MM.1S (cell line): ENCODE data around the gene ZNF106.

ENCODE experiments used
- DNase-seq: peaks from one replicate; pipeline ENCODE4 v3.0.0-alpha.2; 2015
- H2AFZ ChIP-seq: fragments of 300-600 bp; sonication (generic); 2 replicates; pipeline ENCODE4 v1.6.0; 2016; ENCODE audit warnings: antibody characterized with exemption, low read length
- H3F3A ChIP-seq: fragments of 300-600 bp; sonication (generic); 2 replicates; pipeline ENCODE4 v1.6.1; 2016; ENCODE audit warnings: mild to moderate bottlenecking, antibody characterized with exemption, low read length, moderate library complexity, mixed read lengths; ENCODE audit not compliant: insufficient read depth
- H3K27ac ChIP-seq: fragments of 300-600 bp; sonication (generic); 2 replicates; pipeline ENCODE4 v1.5.1; 2016; ENCODE audit warnings: mild to moderate bottlenecking, low read length
- H3K27me3 ChIP-seq: fragments of 300-600 bp; sonication (generic); replicated peaks from 2 replicates; pipeline ENCODE4 v1.6.0; 2016; ENCODE audit warnings: low read length; ENCODE audit not compliant: insufficient read depth
- H3K36me3 ChIP-seq: fragments of 300-600 bp; sonication (generic); replicated peaks from 2 replicates; pipeline ENCODE4 v1.6.1; 2016; ENCODE audit warnings: mild to moderate bottlenecking, low read length, mixed read lengths; ENCODE audit not compliant: insufficient read depth
- H3K4me1 ChIP-seq: fragments of 300-600 bp; sonication (generic); 2 replicates; pipeline ENCODE4 v1.6.1; 2016; ENCODE audit warnings: low read length, mixed read lengths
- H3K4me2 ChIP-seq: fragments of 300-600 bp; sonication (generic); 2 replicates; pipeline ENCODE4 v1.6.0; 2016; ENCODE audit warnings: low read depth, low read length
- H3K4me3 ChIP-seq: fragments of 300-600 bp; sonication (generic); 2 replicates; pipeline ENCODE4 v1.5.1; 2016; ENCODE audit warnings: low read length, mixed read lengths
- H3K79me2 ChIP-seq: fragments of 300-600 bp; sonication (generic); 2 replicates; pipeline ENCODE4 v1.6.1; 2016; ENCODE audit warnings: mixed run types, low read length, mixed read lengths
- H3K9ac ChIP-seq: fragments of 300-600 bp; sonication (generic); 2 replicates; pipeline ENCODE4 v1.6.1; 2016; ENCODE audit warnings: low read length, mixed read lengths
- H3K9me2 ChIP-seq: fragments of 300-600 bp; sonication (generic); replicated peaks from 2 replicates; pipeline ENCODE4 v1.6.1; 2016; ENCODE audit warnings: mild to moderate bottlenecking, low read length, mixed read lengths; ENCODE audit not compliant: insufficient read depth
- H3K9me3 ChIP-seq: fragments of 300-600 bp; sonication (generic); replicated peaks from 2 replicates; pipeline ENCODE4 v1.6.1; 2016; ENCODE audit warnings: mild to moderate bottlenecking, low read length, mixed read lengths; ENCODE audit not compliant: insufficient read depth
- H4K20me1 ChIP-seq: fragments of 300-600 bp; sonication (generic); 2 replicates; pipeline ENCODE4 v1.6.1; 2016; ENCODE audit warnings: mild to moderate bottlenecking, low read length, moderate library complexity, mixed read lengths; ENCODE audit not compliant: insufficient read depth
- EZH2 ChIP-seq: fragments of 300-600 bp; sonication (generic); optimal IDR thresholded peaks from 2 replicates; pipeline ENCODE3; 2017; ENCODE audit warnings: low read depth, mild to moderate bottlenecking, antibody characterized with exemption, low read length, mixed read lengths
- EZH2phosphoT487 ChIP-seq: fragments of 300-600 bp; sonication (generic); IDR thresholded peaks from 2 replicates; pipeline ENCODE4 v1.6.1; 2018; ENCODE audit warnings: antibody characterized with exemption, low read length
- TF ChIP-seq, protein P1 (sequence below): fragments of 300-600 bp; sonication (generic); IDR thresholded peaks from 2 replicates; pipeline ENCODE4 v1.5.1; 2016; ENCODE audit warnings: antibody characterized with exemption, low read length, mixed read lengths

Gene ZNF106

DNA sequence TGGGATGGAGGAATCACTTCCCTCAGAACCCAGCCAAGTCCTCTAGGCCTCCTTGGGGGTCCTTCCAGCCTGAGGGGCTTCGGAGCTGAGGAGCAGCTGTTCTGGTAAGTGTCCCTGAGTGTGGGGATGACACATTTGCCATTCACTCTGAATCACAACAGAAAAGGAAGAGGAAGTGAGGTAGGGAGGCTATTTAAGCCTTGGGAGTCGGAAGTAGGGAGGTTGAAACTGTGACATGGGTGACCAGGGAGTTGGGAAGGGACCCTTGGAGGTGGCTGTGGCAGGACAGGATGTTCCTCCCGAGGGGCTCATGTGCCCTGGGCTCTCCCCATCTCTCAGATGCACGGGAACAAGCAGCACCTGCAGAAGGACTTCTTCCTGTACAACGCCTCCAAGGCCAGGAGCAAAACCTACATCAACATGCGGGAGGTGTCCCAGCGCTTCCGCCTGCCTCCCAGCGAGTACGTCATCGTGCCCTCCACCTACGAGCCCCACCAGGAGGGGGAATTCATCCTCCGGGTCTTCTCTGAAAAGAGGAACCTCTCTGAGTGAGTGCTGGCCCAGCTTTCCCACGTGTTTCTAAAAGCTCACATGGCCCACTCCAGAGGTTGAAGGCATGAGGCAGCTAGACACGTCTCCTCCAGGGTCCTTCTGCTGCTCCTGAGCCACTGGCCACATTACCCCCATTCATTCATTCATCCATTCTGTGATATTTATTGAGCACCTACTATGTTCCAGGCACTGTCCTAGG is 88.3 kb downstream of the ZNF106 start:
- no peak overlapping the region for H3K9ac ChIP-seq
- no peak for DNase-seq

DNA sequence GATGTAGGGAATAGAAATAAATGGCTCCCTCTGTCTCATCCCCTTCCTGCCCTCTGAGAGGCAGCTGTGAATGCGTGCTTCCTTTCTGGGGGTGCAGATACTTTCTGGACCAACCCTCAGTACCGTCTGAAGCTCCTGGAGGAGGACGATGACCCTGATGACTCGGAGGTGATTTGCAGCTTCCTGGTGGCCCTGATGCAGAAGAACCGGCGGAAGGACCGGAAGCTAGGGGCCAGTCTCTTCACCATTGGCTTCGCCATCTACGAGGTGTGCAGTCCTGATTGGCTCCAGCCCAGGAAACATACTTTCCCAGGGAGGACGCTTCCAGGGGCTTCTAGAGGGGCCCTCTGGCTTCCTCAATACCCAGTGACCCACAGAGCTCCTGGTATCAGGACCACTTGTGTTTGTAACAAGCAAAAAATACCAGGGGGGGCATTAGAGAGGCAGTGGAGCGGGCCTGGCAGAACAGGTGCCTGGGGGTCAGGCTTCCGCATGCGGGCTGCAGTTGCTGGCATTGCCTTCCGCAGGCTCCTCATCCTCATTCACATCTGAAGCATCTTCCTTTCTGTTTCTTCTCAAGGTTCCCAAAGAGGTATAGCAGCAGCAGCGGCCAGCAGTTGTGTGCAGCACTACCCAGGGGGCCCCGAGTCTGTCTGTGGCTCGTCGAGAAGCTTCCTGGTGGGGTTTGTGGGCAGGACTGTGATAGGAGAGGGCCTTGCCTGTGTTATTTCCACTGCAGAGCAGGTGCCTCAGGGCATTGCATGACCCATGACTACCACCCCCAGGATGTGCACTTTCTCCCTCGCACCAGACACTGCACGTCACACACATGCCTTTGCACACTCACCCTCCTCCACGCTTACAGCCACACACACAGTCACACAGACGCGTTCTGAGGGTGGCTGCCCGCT is 89.1 kb downstream of the ZNF106 start:
- Histone ChIP-seq H3K36me3 (no peaks in the 10 kb centered on the region), H3K4me1 (no peaks in the 10 kb centered on the region), H3K79me2 (no peaks in the 10 kb centered on the region), H3K4me2 (no peak overlapping the region), H3K4me3 (no peak overlapping the region), H3F3A (no peaks in the 10 kb centered on the region), H3K27ac (no peak overlapping the region), H3K27me3 (no peaks in the 10 kb centered on the region), H3K9me2 (no peaks in the 10 kb centered on the region), H3K9ac (no peak overlapping the region), H3K9me3 (no peaks in the 10 kb centered on the region), H2AFZ (no peak overlapping the region), H4K20me1 (no peaks in the 10 kb centered on the region)
- DNase-seq: no peak
- TF ChIP-seq, protein P1, sequence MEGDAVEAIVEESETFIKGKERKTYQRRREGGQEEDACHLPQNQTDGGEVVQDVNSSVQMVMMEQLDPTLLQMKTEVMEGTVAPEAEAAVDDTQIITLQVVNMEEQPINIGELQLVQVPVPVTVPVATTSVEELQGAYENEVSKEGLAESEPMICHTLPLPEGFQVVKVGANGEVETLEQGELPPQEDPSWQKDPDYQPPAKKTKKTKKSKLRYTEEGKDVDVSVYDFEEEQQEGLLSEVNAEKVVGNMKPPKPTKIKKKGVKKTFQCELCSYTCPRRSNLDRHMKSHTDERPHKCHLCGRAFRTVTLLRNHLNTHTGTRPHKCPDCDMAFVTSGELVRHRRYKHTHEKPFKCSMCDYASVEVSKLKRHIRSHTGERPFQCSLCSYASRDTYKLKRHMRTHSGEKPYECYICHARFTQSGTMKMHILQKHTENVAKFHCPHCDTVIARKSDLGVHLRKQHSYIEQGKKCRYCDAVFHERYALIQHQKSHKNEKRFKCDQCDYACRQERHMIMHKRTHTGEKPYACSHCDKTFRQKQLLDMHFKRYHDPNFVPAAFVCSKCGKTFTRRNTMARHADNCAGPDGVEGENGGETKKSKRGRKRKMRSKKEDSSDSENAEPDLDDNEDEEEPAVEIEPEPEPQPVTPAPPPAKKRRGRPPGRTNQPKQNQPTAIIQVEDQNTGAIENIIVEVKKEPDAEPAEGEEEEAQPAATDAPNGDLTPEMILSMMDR: no peak
- TF ChIP-seq EZH2: no peak
- no peak for TF ChIP-seq EZH2phosphoT487

More for the DNA sequence above, 88.3 kb downstream of the ZNF106 start:
- no peak overlapping the region for H3K27ac ChIP-seq
- no peak overlapping the region for H3K4me2 ChIP-seq
- TF ChIP-seq EZH2: no peak
- TF ChIP-seq EZH2phosphoT487: no peak
- TF ChIP-seq, protein P1: no peak
- no peaks in the 10 kb centered on the region for H3F3A ChIP-seq
- H3K79me2 ChIP-seq: no peaks in the 10 kb centered on the region
- H3K9me2 ChIP-seq: no peaks in the 10 kb centered on the region
- no peaks in the 10 kb centered on the region for H3K36me3 ChIP-seq
- H3K27me3 ChIP-seq: no peaks in the 10 kb centered on the region
- no peaks in the 10 kb centered on the region for H3K4me1 ChIP-seq
- no peaks in the 10 kb centered on the region for H3K9me3 ChIP-seq
- no peaks in the 10 kb centered on the region for H4K20me1 ChIP-seq
- H3K4me3 ChIP-seq: no peak overlapping the region
- H2AFZ ChIP-seq: no peak overlapping the region

DNA sequence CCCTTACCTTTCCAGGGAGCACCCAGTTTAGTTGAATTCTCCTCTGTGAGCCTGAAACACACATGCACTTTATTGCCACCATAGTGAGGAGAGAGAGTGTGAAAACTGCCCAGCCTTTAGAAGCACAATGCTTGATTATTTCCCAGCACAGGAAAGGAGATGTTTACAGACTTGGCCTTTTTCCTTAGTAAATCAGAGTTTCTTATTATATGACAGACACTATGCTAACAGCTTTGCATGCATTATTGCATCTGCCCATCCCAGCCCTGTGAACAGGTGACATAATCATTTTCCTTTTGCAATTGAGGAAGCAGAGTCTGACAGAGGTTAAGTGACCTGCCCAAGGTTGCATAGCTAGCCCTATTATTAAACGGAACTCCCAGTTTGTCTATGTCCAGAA is 95.1 kb downstream of the ZNF106 start:
- no peaks in the 10 kb centered on the region for H3K79me2 ChIP-seq
- no peak overlapping the region for H3K9ac ChIP-seq
- H3K27me3 ChIP-seq: no peaks in the 10 kb centered on the region
- TF ChIP-seq EZH2 (no peak), EZH2phosphoT487 (no peak)
- TF ChIP-seq, protein P1: no peak
- H3K4me1 ChIP-seq: no peaks in the 10 kb centered on the region
- DNase-seq: no peak
- H4K20me1 ChIP-seq: no peaks in the 10 kb centered on the region
- no peaks in the 10 kb centered on the region for H3K9me2 ChIP-seq
- no peak overlapping the region for H2AFZ ChIP-seq
- no peak overlapping the region for H3K4me3 ChIP-seq
- no peaks in the 10 kb centered on the region for H3K36me3 ChIP-seq
- H3F3A ChIP-seq: no peaks in the 10 kb centered on the region
- no peak overlapping the region for H3K4me2 ChIP-seq
- no peak overlapping the region for H3K27ac ChIP-seq
- no peaks in the 10 kb centered on the region for H3K9me3 ChIP-seq
